TTC549 (cell line): ENCODE results near the gene KIRREL1.
A peak's percentile ranks its signal among the peaks of the same experiment; 100 is the strongest.

Experiments used
- FAIRE-seq: peaks from 2 replicates; lab custom pipeline; 2012; peaks lifted over from hg19 to GRCh38; lab: Jason Lieb, UNC

Gene KIRREL1

GRCh38 chr1:158007667-158008386 lies 14.4 kb downstream of the KIRREL1 start:
- no peak for FAIRE-seq

- FAIRE-seq: no peak
These were observed 15.2 kb downstream of the KIRREL1 start for GRCh38 chr1:158008630-158009029.

DNA sequence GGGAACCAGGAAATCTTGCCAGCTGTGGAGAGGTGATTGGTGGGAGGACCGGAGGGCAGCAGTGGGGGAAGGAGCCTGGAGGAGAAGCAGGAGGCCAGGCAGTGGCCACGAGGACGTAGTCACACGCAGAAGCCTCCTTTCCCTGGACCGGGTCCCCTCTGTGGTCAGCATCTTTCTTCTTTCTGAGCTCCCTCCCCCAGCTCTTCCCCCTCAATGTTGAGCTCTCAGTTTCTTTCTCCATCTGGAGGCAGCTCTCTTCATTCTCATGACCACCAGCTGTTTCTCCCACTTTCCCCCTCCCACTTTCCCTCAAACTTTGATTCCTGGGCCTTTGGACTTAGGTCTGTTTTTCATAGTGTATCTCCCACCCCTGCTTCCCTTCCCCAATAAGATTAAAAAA lies 18.3 kb downstream of the KIRREL1 start:
- no peak for FAIRE-seq

- FAIRE-seq: no peak
These were observed 20.6 kb downstream of the KIRREL1 start for GRCh38 chr1:158013840-158014730.

DNA sequence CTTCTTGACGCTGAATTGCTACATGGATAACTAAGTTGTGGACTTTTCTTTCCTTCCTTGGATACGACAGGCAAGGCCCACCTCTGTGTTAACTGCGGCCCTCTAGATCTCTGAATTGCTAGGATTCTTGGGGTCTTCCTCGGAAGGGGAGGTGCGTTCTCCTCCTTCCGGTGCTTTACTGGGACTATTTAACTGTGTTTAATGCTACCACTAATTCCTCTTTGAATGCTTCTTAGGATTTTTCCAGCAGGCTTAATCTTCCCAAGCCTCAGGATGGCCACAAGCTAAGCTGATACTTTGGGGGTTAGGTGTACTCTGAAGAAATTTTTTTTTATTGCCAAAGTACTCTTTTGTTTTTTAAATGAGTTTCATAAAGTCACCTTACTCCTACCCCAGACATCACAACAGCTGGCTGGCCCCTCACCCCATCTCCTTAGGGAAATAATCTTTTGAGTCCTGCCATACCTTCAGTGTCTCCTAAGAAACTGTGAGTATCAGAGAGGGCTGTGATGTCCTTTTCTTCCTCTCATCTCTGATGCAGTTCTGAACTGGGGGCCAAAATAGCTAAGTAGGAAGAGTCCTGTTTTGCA lies 21.4 kb downstream of the KIRREL1 start:
- no peak for FAIRE-seq

- no peak for FAIRE-seq
These were observed 23.3 kb downstream of the KIRREL1 start for GRCh38 chr1:158016651-158017335.

- peak; percentile 82 for FAIRE-seq
These were observed 24.6 kb downstream of the KIRREL1 start for GRCh38 chr1:158017800-158018595.

GRCh38 chr1:158019171-158019868 lies 25.9 kb downstream of the KIRREL1 start:
- peak; percentile 96 for FAIRE-seq

DNA sequence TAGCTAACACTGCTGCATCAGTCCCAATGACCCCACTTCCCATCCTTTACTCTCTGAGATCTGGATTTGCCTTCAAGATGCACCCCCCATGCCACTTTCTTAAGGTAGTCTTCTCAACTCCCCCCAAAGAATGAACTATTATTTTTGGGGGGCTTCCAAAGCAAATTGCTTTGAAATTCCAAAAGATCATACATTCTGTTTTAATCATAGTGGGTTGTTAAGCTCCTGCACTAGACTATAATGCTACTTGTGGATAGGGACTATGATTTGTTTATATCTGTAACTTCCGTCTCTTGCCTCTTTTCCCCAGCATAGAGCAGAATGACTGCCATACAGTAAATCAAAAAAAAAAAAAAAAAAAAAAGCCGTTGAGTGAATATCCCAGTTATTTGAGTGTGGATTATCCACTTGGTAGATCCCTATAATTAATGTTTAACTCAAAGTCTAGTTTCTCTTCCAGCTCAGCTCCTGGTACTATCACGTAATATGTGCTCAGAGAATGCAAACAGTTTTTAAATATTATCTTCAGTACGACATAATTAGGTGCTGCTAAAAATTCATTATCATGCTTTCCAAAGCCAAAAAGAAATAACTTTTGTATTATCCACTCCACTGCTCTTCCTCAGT lies 26.9 kb downstream of the KIRREL1 start:
- peak; percentile 70 for FAIRE-seq

- no peak for FAIRE-seq
These were observed 27.6 kb downstream of the KIRREL1 start for GRCh38 chr1:158020886-158021620.

GRCh38 chr1:158021721-158022120 lies 28.3 kb downstream of the KIRREL1 start:
- no peak for FAIRE-seq

DNA sequence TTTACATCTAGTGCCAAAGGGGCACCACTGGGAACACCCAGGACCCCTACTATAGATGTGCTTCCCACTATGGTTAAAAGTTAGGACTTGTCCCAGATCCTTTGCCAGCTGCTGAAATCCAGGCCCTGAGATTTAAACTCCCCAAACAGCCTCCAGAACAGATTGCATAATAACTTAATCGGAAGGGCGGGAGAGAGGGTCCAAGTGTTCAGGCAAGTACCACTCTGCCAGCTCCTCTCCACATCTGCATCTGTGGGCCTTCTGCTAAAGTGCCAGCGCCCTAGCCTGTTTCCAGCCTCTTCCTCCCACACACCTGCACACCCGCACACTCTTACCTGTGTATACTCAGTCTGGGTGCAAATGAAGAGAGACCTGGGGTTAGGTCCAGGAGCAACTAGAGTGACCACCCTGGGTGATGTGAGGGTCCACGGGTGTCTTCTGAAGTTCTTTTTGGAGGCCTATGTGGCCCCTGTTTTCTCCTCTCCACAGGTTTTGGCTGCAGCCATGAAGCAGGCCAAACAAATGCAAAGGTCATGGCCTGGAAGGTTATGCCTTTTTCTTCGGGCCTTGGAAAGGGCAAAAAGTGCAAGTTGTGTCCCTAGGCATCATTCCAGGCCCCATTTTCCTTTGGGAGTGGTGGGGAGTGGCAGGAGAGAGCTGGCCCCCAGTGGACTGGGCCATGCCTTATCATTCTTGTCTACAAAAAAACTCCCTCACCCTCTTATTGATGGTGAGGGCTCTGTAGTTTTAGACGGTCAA lies 29.3 kb downstream of the KIRREL1 start:
- FAIRE-seq: no peak

GRCh38 chr1:158024737-158025136 lies 31.3 kb downstream of the KIRREL1 start:
- no peak for FAIRE-seq

- FAIRE-seq: no peak
These were observed 32.3 kb downstream of the KIRREL1 start for GRCh38 chr1:158025576-158026230.

DNA sequence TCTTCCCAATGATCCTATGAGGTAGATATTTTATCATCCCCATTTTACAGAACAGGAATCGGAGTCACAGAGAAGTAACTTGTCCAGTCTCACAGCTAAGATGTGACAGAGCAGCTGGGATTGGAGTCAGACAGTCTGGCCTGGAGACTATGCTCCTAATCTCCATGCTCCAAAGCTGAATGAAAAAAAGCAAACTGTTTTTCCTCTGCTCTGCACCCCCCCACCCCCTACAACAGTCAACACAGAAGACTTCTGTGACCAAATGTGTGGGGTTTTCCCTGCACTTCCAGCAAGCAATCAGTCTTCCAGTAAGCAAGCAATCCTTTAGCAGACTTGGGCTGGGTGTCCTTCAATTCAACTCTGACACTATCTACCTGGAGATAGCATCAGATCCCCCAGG lies 33.2 kb downstream of the KIRREL1 start:
- no peak for FAIRE-seq

- FAIRE-seq: no peak
These were observed 34.1 kb downstream of the KIRREL1 start for GRCh38 chr1:158027508-158027907.

- no peak for FAIRE-seq
These were observed 35.5 kb downstream of the KIRREL1 start for GRCh38 chr1:158028969-158029368.

GRCh38 chr1:158035014-158035413 lies 41.6 kb downstream of the KIRREL1 start:
- no peak for FAIRE-seq
